Measurements from ENCODE around the gene TEX36.
"Not testable (repeated sequence)": the region's sequence is repeated elsewhere in the genome, so short reads cannot be mapped to it uniquely, and the experiment has no call there.

Gene TEX36

DNA sequence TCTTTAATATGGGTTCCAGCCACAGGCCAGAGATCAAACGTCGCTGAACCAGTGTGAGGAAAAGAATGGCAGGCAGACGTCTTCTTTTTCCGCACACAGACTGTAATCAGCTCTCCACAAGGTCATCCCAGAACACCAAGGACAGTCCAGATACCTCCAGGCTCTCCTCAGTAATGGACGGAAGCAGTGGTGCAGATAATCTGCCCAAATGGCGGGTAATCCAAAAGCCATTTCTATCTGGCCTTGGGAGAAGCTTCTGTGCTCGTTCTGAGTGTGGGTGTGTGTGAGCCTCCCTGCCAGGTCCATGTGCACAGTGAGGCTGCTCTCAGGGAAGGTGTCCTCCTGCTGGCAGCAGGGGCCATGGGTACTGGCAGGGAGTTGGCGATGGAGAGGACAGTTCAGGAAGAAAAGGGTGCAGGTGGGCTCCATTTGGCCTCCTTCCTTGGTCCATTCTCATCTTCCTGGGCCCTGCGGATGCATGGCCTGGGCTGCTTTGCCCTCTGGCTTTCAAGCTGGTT is 15.6 kb upstream of the TEX36 start:
- TF ChIP-seq, protein P1, sequence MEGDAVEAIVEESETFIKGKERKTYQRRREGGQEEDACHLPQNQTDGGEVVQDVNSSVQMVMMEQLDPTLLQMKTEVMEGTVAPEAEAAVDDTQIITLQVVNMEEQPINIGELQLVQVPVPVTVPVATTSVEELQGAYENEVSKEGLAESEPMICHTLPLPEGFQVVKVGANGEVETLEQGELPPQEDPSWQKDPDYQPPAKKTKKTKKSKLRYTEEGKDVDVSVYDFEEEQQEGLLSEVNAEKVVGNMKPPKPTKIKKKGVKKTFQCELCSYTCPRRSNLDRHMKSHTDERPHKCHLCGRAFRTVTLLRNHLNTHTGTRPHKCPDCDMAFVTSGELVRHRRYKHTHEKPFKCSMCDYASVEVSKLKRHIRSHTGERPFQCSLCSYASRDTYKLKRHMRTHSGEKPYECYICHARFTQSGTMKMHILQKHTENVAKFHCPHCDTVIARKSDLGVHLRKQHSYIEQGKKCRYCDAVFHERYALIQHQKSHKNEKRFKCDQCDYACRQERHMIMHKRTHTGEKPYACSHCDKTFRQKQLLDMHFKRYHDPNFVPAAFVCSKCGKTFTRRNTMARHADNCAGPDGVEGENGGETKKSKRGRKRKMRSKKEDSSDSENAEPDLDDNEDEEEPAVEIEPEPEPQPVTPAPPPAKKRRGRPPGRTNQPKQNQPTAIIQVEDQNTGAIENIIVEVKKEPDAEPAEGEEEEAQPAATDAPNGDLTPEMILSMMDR (IDR thresholded peaks at IDR 0.05; ENCODE audit: extremely low read depth, missing control alignments), result no peak
- DNase-seq (ENCODE audit: low spot score), result no peak

- DNase-seq (ENCODE audit: low spot score), result not testable (repeated sequence)
Measured at GRCh38 chr10:125696884-125697283, 13.9 kb upstream of the TEX36 start.

DNA sequence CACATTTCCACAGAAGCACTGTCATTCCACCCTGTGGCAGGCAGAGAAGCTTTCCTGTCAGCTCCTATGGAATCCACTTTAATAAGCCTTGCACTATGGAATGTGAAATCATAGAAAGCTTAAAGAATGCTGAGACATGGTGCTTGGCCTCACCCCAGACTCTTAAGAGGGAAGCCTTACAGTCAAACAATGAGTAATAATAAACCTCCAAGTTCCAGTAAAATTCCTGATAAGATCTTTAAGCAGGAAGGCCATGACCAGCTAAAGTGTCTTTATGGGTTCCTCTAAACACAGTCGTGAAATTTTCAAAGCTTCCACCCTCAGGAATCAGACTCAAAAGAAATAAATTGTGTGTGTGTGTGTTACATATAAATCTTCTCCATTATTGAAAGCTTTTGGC is 11.9 kb upstream of the TEX36 start:
- no peak for DNase-seq (ENCODE audit: low spot score)
- TF ChIP-seq, protein P1 (IDR thresholded peaks at IDR 0.05; ENCODE audit: extremely low read depth, missing control alignments), result no peak

GRCh38 chr10:125693524-125693847 is 10.5 kb upstream of the TEX36 start:
- TF ChIP-seq, protein P1 (IDR thresholded peaks at IDR 0.05; ENCODE audit: extremely low read depth, missing control alignments), result no peak

DNA sequence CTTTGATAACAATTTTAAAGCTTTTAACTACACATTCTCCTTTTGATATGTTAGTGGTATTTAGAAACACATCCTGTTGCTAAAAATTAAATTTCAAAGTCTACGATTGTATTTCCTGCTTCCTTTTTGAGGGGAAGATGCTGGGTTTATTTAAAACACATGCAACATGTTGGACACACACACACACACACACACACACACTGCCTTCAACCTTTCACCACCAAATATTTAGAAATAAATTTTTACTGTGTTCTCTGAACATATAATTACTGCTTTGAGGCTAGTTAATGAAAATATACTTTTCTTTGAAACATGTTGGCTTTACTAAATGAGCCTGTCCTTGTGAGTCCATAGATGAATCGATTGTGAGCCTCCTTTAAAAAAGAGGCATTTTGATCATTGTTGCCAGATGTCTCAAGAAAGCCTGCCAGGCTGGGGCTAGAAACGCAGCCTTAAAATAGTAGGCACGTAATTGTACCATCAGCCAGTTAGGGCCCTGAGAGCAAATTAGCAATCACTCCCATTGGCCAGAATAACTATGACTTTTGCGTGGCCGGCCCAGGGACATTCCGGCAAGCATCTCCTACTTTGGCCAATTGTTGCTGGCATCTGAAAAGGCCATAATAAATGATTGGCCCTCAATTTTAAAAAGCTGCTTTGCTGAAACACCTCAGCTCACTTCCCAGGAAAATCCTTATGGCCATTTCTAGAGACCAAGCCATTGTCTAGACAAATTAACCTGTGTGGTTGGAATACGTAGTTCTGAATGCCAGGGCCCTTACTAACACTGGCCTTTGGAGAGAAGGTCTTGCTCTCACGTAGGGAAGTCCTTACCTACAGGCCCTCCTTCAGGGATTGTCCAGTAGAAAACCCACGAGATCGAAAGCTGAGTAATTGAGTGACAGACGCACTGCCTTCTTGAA is 9.9 kb upstream of the TEX36 start:
- no peak for DNase-seq (ENCODE audit: low spot score)
- TF ChIP-seq, protein P1 (IDR thresholded peaks at IDR 0.05; ENCODE audit: extremely low read depth, missing control alignments), result no peak

More at GRCh38 chr10:125693524-125693847, 10.5 kb upstream of the TEX36 start:
- no peak for DNase-seq (ENCODE audit: low spot score)

DNA sequence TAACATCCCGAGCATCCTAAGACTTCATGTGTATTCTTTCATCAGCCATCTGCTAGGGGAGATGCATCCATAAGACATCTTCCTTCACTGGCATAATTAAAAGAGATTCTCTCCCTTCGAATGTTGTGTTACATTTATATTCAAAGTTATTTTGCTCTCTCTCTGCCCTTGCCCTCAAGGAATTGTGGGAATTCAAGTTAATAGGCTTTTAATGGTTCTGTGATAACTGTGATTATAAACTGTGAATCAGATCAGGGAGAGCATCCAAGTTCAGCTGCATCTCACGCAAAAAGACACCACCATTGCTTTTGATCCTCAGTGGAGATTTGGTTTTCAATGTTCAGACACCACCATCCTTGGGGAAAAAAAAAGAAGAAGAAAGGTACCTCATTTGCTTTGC is 9.2 kb upstream of the TEX36 start:
- no peak for DNase-seq (ENCODE audit: low spot score)
- TF ChIP-seq, protein P1 (IDR thresholded peaks at IDR 0.05; ENCODE audit: extremely low read depth, missing control alignments), result no peak

- DNase-seq (ENCODE audit: low spot score), result no peak
- TF ChIP-seq, protein P1 (IDR thresholded peaks at IDR 0.05; ENCODE audit: extremely low read depth, missing control alignments), result no peak
Measured at GRCh38 chr10:125691160-125691981, 8.4 kb upstream of the TEX36 start.
